GM13977 (cell line): ENCODE measurements around the gene LDHB.
"Not testable (repeated sequence)": the region's sequence is repeated elsewhere in the genome, so short reads cannot be mapped to it uniquely, and the experiment has no call there.

ENCODE experiments used
- DNase-seq: peaks from one replicate; pipeline ENCODE4 v3.0.0; 2012; ENCODE audit warnings: low spot score
- CTCF ChIP-seq: IDR thresholded peaks from 2 replicates; pipeline ENCODE4 v1.5.1; 2012; ENCODE audit warnings: mild to moderate bottlenecking, control low read depth; ENCODE audit not compliant: insufficient read depth; ENCODE audit errors: extremely low read depth, missing control alignments
- in situ Hi-C: fragments of 300-500 bp; cut with MboI; formaldehyde crosslinking; loops from one replicate; pipeline ENCODE4 v1.12.0; 2022; ENCODE audit warnings: low sequenced_read_pairs, low pct_unique_long_range_greater_than_20kb, mixed read lengths, inconsistent platforms; ENCODE audit not compliant: unreplicated experiment

The LDHB gene

GRCh38 chr12:21650997-21651396 is 6.6 kb downstream of the LDHB start:
- TF ChIP-seq CTCF: no peak
- in situ Hi-C loops: no loop called here
- DNase-seq: no peak

- no peak for TF ChIP-seq CTCF
- DNase-seq: no peak
- in situ Hi-C loops: loop anchor here (10.0 kb wide), 1 partner anchor 144 kb away; the partner anchor contains the start of genes GOLT1B and RECQL
These were observed 8.6 kb downstream of the LDHB start for GRCh38 chr12:21649034-21649433.

- DNase-seq: no peak
- in situ Hi-C loops: loop anchor here (10.0 kb wide), 1 partner anchor 144 kb away; the partner anchor contains the start of genes GOLT1B and RECQL
- no peak for TF ChIP-seq CTCF
These were observed 9.3 kb downstream of the LDHB start for GRCh38 chr12:21648378-21648777.

GRCh38 chr12:21647179-21647578 is 10.5 kb downstream of the LDHB start:
- in situ Hi-C loops: loop anchor here (10.0 kb wide), 1 partner anchor 142 kb away; the partner anchor contains the start of genes GOLT1B and RECQL
- no peak for DNase-seq
- TF ChIP-seq CTCF: no peak

GRCh38 chr12:21645041-21645500 is 12.6 kb downstream of the LDHB start:
- DNase-seq: not testable (repeated sequence)
- in situ Hi-C loops: loop anchor here (10.0 kb wide), 1 partner anchor 140 kb away; the partner anchor contains the start of genes GOLT1B and RECQL

GRCh38 chr12:21644516-21644915 is 13.1 kb downstream of the LDHB start:
- no peak for TF ChIP-seq CTCF
- no peak for DNase-seq
- in situ Hi-C loops: loop anchor here (10.0 kb wide), 1 partner anchor 140 kb away; the partner anchor contains the start of genes GOLT1B and RECQL

GRCh38 chr12:21643758-21644157 is 13.9 kb downstream of the LDHB start:
- in situ Hi-C loops: loop anchor here (10.0 kb wide), 1 partner anchor 139 kb away; the partner anchor contains the start of genes GOLT1B and RECQL
- no peak for DNase-seq
- no peak for TF ChIP-seq CTCF
